ENCODE data around the gene RALA.

GRCh38 chr7:39594988-39595620 is 28.3 kb upstream of the RALA start:
- no peak for TF ChIP-seq EZH2 (IDR thresholded peaks at IDR 0.05; ENCODE audit: low read length)
- no peak for TF ChIP-seq CTCF (optimal IDR thresholded peaks at IDR 0.05 in 1 of 3, IDR thresholded peaks at IDR 0.05 in 1 of 3, conservative IDR thresholded peaks at IDR 0.05 in 1 of 3; ENCODE audit: extremely low read depth in 1 of 3, insufficient read depth in 2 of 3, low read length in 3 of 3)
